ENCODE results near the gene NUP62.
"Not testable (repeated sequence)": the region's sequence is repeated elsewhere in the genome, so short reads cannot be mapped to it uniquely, and the experiment has no call there.

The NUP62 gene

DNA sequence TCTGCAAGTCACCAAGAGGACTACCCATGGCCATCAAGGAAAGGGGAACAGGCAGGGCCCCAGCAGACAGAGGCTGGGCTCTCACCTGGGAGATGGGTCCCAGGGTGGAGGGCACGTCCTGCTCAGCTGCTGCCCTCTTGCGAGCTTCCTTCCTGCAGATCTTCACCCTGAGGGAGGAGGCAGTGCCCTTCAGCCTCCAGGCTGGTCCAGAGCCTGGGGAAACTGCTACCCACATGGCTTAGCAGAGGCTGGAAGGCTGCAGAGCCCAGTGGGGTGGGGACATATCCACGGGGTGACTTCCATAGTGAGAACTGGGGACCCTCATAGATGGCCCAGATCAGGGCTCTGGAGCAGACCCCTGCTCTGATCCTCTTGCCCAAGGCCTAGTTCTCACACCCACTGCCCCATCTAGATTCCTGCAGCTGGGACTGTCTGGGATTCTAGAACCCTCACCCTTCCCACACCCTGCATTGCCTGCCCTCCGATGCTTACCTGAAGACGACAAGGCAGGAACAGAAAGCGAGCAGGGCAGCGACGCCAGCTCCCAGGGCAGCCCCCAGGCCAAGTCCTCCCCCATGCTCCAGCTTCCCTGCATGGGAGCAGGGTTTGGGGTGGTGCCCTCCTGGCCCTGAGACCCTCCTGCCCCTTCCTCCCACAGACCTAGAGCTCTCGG, 22.6 kb upstream of the NUP62 start:
- no peak for DNase-seq (ENCODE audit: low spot score)

DNA sequence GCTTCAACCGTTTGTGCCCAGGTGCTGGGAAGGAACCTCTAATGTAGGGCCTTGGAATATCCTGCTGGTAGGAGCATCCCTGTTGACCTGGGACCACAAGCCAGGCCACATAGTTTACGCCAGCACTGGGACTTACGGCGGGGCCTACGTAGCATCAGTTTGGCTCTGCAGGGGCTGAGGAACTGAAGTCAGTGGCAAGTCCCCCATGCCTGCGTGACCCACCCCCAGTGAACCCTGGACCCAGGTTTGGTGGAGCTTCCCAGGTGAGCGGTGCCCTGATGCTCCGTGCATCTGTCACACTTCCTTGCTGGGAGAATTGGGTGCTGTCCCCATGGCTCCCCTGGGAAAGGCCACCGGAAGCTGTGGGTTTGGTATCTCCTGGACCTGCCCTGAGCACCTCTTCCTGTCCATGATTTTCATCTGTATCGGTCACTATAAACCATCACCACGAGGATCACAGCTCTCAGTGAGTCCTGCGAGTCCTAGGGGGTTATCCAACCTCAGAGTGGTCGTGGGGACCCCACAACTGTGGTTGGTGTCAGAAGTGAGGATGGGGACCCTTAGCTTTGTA, 21.7 kb upstream of the NUP62 start:
- DNase-seq (ENCODE audit: low spot score): no peak

DNA sequence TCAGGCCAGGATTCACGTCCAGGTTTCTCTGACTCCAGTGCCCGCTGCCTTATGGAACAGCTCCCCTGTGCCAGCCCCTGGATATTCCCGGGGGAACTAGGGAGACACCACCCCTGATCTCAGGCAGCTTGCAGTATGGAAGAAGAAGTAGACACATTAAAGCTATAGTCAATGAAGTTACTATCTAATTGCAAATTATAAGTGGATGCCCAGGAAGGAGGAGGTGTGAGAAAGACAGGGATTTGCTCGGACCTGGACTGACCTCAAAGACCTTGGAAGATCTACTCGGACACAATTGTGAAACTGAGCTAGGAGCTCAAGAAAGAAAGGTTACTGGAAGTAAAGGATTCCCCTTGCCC, 21.3 kb upstream of the NUP62 start:
- no peak for DNase-seq (ENCODE audit: low spot score)

DNA sequence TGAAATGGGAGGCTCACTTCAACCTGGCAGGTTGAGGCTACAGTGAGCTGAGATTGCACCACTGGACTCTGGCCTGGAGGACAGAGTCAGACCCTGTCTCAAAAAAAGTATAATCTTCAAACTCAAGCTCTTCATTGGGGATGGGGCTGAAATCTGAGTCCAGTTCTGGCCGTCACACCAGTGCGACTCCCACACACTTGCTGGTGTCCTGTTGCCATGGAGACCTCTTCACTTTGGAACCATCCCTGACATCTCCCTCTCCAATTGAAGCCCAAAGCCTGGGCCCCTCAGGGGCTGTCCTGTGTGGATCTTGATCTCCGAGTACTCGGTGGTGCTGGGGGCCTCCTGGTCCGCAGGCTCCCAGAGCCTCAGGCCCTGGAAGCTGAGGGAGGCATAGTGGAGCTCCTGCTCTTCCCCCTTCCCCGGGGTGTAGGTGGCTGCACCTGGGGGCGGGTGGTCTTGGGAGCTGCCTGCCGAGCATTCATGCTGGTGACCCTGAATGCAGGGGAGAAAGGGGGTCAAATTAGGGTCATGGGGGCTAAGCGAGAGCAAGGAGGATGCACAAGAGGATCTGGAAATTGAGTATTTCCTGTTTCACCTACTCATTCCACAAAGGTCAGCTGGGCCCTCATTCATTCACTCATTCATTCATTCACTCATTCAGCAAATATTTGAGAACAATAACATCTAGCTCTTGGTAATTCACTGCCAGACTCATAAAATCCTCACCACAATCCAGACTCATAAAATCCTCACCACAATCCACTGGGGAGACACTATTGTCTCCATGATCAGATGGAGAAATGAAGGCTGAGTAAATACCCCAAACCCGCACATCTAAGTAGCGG, 20.7 kb upstream of the NUP62 start:
- no peak for DNase-seq (ENCODE audit: low spot score)

DNA sequence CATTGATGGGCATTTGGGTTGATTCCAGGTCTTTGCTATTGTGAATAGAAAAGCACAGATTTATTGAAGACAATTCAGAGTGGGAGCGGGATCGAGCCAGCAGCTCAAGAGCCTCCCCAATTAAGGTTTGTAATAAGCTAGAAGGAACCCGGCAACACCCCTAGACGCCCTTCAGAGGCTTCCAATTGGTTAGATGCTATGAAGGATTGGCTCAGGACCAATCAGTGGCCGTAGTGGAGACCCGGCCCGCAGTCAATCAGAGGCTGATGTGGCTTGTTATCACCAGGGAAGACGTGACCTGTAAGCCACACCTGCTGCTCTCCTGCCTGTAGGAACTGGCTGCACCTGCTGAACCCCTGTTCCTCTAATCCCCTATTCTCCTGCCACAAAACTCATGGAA, 17.1 kb upstream of the NUP62 start:
- no peak for DNase-seq (ENCODE audit: low spot score)

DNA sequence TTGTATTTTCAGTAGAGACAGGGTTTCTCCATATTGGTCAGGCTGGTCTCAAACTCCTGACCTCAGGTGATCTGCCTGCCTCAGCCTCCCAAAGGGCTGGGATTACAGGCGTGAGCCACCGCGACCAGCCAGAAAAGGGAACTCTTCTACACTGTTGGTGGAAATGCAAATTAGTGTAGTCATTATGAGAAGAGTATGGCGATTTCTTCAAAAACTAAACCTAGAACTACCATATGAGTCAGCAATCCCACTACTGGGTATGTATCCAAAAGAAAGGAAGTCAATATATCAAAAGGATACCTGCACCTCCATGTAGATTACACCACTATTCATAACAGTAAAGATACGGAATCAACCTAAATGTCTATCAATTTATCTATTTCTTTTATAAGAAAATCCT, 15.3 kb upstream of the NUP62 start:
- not testable (repeated sequence) for DNase-seq (ENCODE audit: low spot score)

DNA sequence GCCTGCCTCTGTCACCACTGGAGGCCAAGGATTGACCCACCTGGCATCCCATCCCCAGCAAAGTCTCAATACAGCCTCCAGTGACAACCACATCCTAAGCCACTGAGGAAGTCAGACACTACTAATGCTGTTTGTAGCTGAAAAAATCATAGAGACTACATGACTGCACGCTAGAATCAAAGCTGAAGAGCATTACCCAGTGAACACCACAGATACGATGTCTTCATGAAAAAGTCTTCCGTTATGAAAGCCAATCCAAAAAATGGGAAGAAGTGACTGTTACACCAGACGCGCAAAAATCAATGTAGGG, 11.1 kb upstream of the NUP62 start:
- DNase-seq (ENCODE audit: low spot score): no peak

DNA sequence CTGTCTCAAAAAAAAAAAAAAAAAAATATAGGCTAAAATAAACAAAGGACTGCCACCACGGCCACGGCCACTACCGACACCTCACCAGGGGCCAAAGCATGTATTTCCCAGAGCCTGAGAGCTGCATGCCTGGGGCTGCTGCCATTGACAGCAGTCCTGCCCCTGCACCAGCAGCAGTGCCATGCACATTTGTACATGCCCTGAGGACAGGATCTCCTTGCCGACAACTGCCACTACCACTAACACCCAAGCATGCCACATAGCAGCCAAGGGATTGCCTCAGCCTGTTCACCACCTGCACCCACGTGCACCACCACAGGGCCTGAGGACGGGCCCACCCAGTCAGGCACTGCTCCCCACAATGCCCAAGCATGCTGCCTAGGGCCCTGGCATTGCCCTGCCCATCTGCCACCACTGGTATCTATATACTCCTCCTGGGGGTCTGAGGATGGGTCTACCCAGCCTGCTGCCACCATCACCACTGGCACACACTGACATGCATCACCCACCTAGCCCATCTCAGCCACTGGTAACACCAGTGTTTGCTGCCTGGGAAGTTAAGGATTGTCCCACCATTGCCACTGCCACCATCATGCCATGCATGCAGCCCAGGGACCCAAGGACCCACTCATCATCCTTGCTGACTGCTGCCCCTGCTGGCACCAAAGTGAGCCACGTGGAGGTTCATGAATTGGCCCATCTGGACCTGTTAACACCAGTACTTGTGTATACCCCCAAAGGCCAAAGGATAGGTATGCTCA, 10.6 kb upstream of the NUP62 start:
- DNase-seq (ENCODE audit: low spot score): no peak

DNA sequence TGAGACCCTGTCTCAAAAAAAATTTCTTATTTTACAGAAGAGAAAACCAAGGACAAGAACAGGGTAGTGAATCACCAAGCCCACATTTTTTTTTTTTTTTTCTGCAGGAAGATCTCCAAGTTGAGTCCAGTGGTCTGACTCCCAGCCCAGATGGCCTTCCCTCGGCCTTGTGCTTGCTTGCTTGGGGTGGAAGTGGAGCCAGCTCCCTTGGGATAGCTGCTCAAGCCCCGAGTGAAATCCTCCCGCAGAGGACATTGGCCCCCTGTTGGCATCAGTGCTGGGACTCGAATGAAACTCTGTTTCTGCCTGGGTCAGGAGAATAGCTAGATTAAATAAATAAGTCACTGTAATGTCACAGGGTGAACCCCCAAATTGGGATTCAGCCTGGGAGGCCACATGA, 9.4 kb upstream of the NUP62 start:
- no peak for DNase-seq (ENCODE audit: low spot score)

DNA sequence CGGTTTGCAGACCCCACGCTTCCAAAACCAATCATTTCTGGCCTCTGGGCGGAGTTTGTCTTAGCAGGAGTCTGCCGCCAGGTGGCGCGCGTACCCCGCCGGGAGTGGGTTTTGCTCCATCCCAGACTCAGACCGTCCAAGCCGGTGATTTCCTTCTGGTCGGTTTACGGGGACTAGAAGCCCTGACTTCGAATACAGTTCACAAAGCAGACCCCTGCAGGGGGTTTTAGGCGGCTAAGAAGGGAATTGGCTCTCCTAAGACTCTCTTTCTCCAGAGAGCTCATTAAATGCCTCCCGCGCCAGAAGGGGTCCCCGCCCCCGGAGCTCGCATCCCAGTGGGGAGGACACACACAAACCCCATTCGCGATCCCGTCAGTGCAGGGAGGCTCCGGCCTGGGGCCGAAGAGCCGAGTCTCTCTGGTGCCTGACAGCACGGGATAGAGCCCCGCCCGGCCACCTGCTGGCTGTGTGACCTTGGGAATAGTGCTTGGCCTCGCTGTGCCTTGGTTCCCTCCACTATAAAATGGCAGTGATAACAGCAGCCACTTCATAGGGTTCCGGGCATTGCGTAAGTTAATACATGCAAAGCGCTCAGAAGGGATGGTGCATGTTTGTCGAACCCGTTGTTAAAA, 8.6 kb upstream of the NUP62 start:
- DNase-seq (ENCODE audit: low spot score): peak; percentile 55

DNA sequence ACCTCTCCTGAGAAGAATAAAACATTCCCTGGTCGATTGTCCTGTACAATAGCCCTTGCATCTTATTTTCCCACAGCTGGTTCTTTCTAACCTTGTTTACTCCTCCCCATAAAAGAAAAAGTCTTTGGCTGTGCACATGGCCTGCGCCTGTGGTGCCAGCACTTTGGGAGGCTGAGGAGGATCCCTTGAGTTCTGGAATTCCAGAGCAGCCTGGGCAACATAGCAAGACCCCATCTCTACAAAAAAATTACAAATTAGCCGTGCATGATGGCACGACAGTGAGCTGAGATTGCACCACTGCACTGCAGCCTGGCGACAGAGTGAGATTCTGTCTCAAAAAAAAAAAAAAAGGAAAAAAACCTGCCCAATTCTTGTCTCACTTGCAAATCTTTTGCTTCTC, 7.2 kb upstream of the NUP62 start:
- no peak for DNase-seq (ENCODE audit: low spot score)

DNA sequence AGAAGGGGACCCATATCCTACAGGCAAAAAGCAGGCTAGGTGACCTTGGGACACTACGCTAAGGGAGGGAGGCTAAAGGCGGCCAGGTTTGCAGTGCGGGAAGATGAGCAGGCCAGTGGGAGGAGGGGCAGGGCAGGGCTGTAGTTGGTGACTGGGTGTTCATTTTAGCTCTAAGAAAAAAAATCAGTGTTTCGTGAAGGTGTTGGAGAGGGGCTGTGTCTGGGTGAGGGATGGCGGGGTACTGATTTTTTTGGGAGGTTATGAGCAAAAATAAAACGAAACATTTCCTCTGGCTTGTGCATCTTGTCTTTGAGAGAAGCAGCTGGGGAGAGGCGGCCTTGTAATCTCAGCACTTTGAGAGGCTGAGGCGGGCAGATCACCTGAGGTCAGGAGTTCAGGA, 4.3 kb upstream of the NUP62 start:
- DNase-seq (ENCODE audit: low spot score): no peak

DNA sequence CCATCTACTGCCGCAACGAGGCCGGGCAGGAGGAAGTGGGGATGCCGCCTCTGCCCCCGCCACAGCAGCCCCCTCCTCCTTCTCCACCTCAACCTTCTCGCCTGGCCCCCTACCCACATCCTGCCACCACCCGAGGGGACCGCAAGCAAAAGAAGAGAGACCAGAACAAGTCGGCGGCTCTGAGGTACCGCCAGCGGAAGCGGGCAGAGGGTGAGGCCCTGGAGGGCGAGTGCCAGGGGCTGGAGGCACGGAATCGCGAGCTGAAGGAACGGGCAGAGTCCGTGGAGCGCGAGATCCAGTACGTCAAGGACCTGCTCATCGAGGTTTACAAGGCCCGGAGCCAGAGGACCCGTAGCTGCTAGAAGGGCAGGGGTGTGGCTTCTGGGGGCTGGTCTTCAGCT, 3.4 kb upstream of the NUP62 start:
- DNase-seq (ENCODE audit: low spot score): no peak

DNA sequence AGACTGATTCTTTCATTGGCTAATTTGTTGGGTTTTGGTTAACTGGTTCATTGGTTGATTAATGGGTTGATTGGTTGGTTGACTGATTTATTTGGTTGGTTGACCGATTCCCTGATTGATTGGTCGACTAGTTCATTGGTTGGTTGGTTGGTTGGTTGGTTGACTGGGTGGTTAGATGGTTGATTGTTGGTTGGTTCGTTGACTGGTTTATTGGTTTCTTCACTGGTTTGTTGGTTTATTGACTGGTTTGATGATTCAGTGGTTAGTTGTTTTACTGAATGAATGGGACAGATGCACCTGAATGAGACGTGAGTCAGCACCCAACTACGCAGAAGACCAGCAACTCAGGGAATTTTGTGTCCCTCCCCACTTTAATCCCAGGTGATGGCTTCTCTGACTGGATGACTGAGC, 2.7 kb upstream of the NUP62 start:
- no peak for DNase-seq (ENCODE audit: low spot score)

DNA sequence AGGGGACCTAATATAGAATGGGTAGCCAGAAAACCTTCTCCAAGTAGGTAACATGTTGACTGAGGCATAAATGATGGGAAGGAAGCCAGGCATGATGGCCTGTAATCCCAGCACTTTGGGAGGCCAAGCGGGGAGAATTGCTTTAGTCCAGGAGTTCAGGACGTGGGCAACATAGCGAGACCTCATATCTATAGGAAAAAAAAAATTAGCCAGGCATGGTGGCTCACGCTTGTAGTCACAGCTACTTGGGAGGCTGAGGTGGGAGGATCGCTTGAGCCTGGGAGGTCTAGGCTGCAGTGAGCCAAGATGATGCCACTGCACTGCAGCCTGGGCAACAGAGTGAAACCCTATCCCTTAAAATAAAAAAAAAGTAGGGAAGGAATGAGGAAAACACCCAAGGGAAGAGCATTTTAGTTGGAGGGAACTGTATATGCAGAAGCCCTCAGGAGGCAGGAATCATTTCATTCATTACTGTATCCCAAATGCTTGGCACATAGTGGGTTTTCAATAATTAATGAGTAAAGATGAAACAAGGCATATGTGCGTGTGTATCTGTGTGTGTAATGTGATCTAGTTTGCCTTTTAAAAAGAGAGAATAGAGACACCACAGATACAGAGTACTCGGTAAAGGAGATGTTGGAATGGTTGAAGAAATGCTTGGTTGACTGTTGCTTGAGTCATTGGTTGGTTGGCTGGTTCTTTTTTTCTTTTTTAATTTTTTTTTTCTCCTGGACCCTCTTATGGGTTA, 2.2 kb upstream of the NUP62 start:
- no peak for DNase-seq (ENCODE audit: low spot score)

DNA sequence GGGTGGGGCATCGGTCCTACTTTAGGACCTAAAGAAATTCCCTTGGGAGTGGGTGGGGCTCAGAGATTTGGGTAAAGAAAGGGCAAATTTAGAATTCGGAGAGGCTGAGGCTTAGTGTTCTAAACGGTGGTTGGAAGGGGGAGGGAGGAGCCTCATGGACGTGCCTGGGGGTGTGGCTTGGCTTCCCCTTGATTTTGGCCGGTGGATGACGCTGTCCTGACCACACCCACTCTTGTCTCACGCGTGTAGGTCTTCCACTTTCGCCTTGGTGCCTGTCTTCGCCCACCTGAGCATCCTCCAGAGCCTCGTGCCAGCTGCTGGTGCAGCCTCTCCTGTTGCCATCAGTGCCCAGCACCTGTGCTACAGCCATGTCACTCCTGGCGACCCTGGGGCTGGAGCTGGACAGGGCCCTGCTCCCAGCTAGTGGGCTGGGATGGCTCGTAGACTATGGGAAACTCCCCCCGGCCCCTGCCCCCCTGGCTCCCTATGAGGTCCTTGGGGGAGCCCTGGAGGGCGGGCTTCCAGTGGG, 1.2 kb upstream of the NUP62 start:
- no peak for DNase-seq (ENCODE audit: low spot score)

DNA sequence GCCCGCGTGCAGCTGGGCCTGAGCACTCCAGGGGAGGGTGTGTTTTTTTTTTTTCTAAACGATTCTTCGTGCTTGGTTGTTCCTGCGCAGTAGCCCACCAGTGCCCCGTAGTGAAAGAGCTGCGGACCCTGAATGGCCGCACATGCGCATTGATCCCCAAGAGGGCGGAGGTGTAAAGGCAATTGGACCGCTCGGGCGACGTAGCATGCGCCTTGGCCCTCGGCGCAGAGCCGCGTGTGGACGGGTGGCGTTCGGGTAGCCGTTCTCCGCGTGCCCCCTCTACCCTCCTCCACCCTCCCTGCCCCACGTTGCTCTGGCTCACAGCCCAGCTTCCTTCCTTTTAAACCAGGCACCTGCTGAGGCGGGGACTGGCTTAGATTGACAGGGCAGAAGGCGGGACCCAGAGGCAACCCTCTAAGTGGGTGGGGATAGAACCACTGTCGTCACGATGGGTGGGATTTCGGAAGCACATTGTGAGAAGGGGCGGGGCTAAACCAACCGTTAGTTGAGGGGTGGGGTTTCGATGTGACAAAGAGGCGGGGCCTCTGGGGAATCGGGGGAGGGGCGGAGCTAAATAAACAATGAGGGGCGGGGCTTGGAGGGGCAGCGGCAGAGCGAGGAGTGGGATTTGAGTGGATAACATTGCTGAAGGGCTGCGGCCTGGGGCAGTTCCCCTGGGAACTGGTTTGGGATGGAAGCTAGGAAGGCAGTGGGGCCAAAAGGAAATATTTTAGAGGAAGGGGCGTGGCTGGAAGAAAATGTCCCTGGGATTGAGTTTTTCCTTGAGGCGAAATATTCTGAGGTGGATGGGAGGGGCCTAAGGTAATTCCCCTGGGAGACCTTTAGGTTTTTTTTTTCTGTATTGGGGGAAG, 543 bp upstream of the NUP62 start:
- peak; percentile 100 for DNase-seq (ENCODE audit: low spot score)

DNA sequence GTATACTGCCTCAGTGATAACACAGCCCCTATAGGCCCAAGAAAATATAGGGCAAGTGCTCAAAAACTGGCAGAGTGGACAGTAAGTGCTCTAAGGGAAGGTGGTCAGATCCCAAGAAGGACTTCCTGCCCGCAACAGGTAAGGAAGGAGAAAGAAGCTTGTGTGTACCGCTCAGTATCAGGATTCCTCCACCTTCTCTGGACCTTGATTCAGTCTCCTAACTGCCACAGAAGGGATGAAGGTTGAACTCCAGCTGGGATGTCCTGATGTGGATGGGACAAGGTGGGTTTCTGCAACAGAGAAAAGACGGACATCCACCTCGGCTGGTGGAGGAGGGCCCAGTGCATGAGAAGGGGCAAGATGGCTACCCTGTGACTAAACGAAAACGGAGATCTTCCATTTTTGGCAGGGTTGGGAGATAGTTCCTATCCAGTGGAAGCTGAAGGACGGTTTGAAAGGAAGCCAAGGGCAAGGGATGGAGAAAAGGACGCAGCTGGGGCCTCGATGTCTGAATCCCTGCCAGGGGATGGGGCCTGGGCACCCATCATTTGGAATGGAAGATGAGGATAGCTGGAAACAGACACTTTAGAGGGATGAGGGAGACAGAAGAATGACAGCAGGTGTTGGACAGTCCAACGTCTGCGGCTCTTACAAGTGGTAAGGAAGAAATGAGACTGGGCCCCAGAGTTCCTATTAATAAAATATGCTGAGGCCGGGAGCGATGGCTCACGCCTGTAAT, 1.6 kb downstream of the NUP62 start:
- DNase-seq (ENCODE audit: low spot score): no peak

DNA sequence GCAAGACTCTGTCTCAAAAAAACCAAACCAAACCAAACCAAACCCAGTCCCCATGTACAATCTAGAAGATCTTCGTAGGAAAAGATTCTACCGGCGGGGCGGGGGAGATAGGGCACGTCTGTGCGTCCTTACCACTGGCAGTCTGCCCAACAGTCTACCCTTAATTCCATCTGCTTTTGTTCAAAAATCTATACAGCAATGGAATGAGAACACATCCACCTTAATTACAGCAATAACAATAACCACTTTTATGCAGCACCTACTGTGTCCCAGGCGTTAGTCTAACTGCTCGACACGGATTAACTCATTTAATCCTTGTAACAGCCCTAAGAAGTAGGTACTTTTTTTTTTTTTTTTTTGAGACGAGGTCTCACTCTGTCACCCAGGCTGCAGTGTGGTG, 2.8 kb downstream of the NUP62 start:
- DNase-seq (ENCODE audit: low spot score): no peak

DNA sequence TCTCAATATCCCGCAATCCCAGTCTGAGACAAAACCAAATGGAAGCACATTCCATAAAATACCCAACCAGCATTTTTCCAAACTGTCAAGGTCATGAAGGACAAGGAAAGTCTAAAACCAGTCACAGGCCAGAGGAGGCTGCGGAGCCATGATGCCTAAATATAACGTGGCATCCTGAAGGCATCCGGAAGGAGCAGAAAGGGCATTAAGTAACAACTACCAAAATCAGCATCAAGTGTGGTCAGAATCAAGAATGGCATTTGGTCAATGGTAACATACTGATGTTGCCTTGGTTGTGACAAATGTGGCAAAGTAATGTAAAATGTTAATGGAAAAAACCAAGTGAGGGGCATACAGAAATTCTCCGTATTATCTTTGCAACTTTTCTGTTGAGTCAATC, 3.8 kb downstream of the NUP62 start:
- DNase-seq (ENCODE audit: low spot score): no peak
